Measurements from ENCODE around the gene PALM3.

GRCh38 chr19:14082675-14082960 is 20.7 kb upstream of the PALM3 start:
- TF ChIP-seq ZC3H10 (CRISPR knock-in tag; IDR thresholded peaks at IDR 0.05) (no peak), BACH2 (CRISPR knock-in tag; IDR thresholded peaks at IDR 0.05; ENCODE audit: borderline replicate concordance) (no peak), CSDC2 (CRISPR knock-in tag; IDR thresholded peaks at IDR 0.05) (no peak)

Data from SK-N-SH treated with all-trans-retinoic acid at 6 μM for 48 hours (cell line).